Astrocyte (in vitro differentiated cells and primary cell): ENCODE measurements around the gene GRK3. TPM values are rescaled to one million over a fixed set of nuclear protein-coding genes. Genes with fewer than 3 reads are reported as not detected.
A peak's percentile ranks its signal among the peaks of the same experiment; 100 is the strongest.

Experiments used
- DNase-seq: peaks from one replicate; pipeline ENCODE4 v3.0.0-alpha.2; 2010; ENCODE audit warnings: low read depth
- FAIRE-seq: peaks from 2 replicates; lab custom pipeline; 2011; peaks lifted over from hg19 to GRCh38; lab: Jason Lieb, UNC
- H2AFZ ChIP-seq: 2 replicates; pipeline ENCODE4 v1.6.0; 2012; ENCODE audit warnings: low read depth, low read length, inconsistent platforms
- H3K27ac ChIP-seq: 2 replicates; pipeline ENCODE4 v1.5.1; 2011; ENCODE audit warnings: low read depth, low read length, inconsistent platforms
- H3K27me3 ChIP-seq: 2 replicates; pipeline ENCODE4 v1.6.0; 2011; ENCODE audit warnings: low read length, inconsistent platforms; ENCODE audit not compliant: insufficient read depth
- H3K36me3 ChIP-seq: 2 replicates; pipeline ENCODE4 v1.5.1; 2011; ENCODE audit warnings: low read length, inconsistent platforms; ENCODE audit not compliant: insufficient read depth
- H3K4me1 ChIP-seq: 2 replicates; pipeline ENCODE4 v1.5.1; 2011; ENCODE audit warnings: low read length, inconsistent platforms; ENCODE audit not compliant: insufficient read depth
- H3K4me2 ChIP-seq: 2 replicates; pipeline ENCODE4 v1.6.0; 2012; ENCODE audit warnings: low read length, inconsistent platforms
- H3K4me3 ChIP-seq: 2 replicates; pipeline ENCODE4 v1.5.1; 2011; ENCODE audit warnings: low read depth, mild to moderate bottlenecking, low read length, inconsistent platforms; ENCODE audit not compliant: insufficient read depth
- H3K79me2 ChIP-seq: 2 replicates; pipeline ENCODE4 v1.6.0; 2012; ENCODE audit warnings: mild to moderate bottlenecking, low read length, inconsistent platforms; ENCODE audit not compliant: insufficient read depth
- H3K9ac ChIP-seq: 2 replicates; pipeline ENCODE4 v1.6.0; 2012; ENCODE audit warnings: mild to moderate bottlenecking, low read length, inconsistent platforms
- H3K9me3 ChIP-seq: 2 replicates; pipeline ENCODE4 v1.5.1; 2012; ENCODE audit warnings: low read depth, mild to moderate bottlenecking, low read length, inconsistent platforms; ENCODE audit not compliant: insufficient read depth
- H4K20me1 ChIP-seq: 2 replicates; pipeline ENCODE4 v1.6.0; 2012; ENCODE audit warnings: low read length, inconsistent platforms; ENCODE audit not compliant: insufficient read depth
- H3K27ac Mint-ChIP-seq: one replicate; pipeline ENCODE4 v1.8.0; 2021; ENCODE audit warnings: mild to moderate bottlenecking, mixed read lengths; ENCODE audit not compliant: unreplicated experiment
- H3K27me3 Mint-ChIP-seq: one replicate; pipeline ENCODE4 v1.8.0; 2021; ENCODE audit warnings: low read depth, mixed read lengths; ENCODE audit not compliant: unreplicated experiment
- H3K36me3 Mint-ChIP-seq: one replicate; pipeline ENCODE4 v1.8.0; 2021; ENCODE audit warnings: low read depth, mixed read lengths; ENCODE audit not compliant: unreplicated experiment
- H3K4me1 Mint-ChIP-seq: one replicate; pipeline ENCODE4 v1.8.0; 2021; ENCODE audit warnings: low read depth, mixed read lengths; ENCODE audit not compliant: unreplicated experiment
- H3K4me3 Mint-ChIP-seq: one replicate; pipeline ENCODE4 v1.8.0; 2021; ENCODE audit warnings: mild to moderate bottlenecking, moderate library complexity, mixed read lengths; ENCODE audit not compliant: unreplicated experiment
- H3K9me3 Mint-ChIP-seq: one replicate; pipeline ENCODE4 v1.8.0; 2021; ENCODE audit warnings: mild to moderate bottlenecking, mixed read lengths; ENCODE audit not compliant: unreplicated experiment
- CTCF ChIP-seq: IDR thresholded peaks from 2 replicates; pipeline ENCODE4 v1.5.1; 2011; ENCODE audit warnings: low read depth, mild to moderate bottlenecking, inconsistent platforms, low read length, moderate library complexity; ENCODE audit not compliant: insufficient read depth
- EZH2 ChIP-seq: IDR thresholded peaks from 2 replicates; pipeline ENCODE4 v1.6.1; 2012; ENCODE audit warnings: mild to moderate bottlenecking, low read length, inconsistent platforms; ENCODE audit not compliant: insufficient read depth
- total RNA-seq: library from RNA; stranded (reverse); gene quantifications from 2 replicates; pipeline ENCODE4 v1.2.1, GENCODE V29; 2021

The GRK3 gene
- total RNA-seq, 1 donor from 2014 or later = 7.2 TPM

GRCh38 chr22:25645964-25646363 is 81.5 kb downstream of the GRK3 start:
- Mint-ChIP-seq H3K27ac (no peak overlapping the region), H3K36me3 (no peaks in the 10 kb centered on the region), H3K4me3 (no peak overlapping the region), H3K27me3 (no peaks in the 10 kb centered on the region), H3K4me1 (peaks cover 31% of the 10 kb centered on the region), H3K9me3 (peaks cover 1% of the 10 kb centered on the region)
- H3K4me2 ChIP-seq = peak overlapping the region; percentile 51
- no peaks in the 10 kb centered on the region for H3K79me2 ChIP-seq
- peaks cover 13% of the 10 kb centered on the region for H3K4me1 ChIP-seq
- H3K36me3 ChIP-seq = no peaks in the 10 kb centered on the region
- no peak for DNase-seq
- H3K9ac ChIP-seq = no peak overlapping the region
- H2AFZ ChIP-seq = no peak overlapping the region
- H3K27me3 ChIP-seq = no peaks in the 10 kb centered on the region
- FAIRE-seq = no peak
- H3K9me3 ChIP-seq = no peaks in the 10 kb centered on the region
- H3K4me3 ChIP-seq = no peak overlapping the region
- no peak for TF ChIP-seq CTCF
- TF ChIP-seq EZH2 = no peak
- peaks cover 3% of the 10 kb centered on the region for H4K20me1 ChIP-seq
- no peak overlapping the region for H3K27ac ChIP-seq

GRCh38 chr22:25650833-25651232 is 86.4 kb downstream of the GRK3 start:
- H3K36me3 ChIP-seq = no peaks in the 10 kb centered on the region
- Mint-ChIP-seq H3K27me3 (no peaks in the 10 kb centered on the region), H3K4me3 (no peak overlapping the region), H3K9me3 (no peaks in the 10 kb centered on the region), H3K4me1 (peaks cover 2% of the 10 kb centered on the region), H3K36me3 (no peaks in the 10 kb centered on the region), H3K27ac (no peak overlapping the region)
- no peak for DNase-seq
- H4K20me1 ChIP-seq = no peaks in the 10 kb centered on the region
- H3K27ac ChIP-seq = no peak overlapping the region
- no peak overlapping the region for H2AFZ ChIP-seq
- no peak overlapping the region for H3K4me2 ChIP-seq
- no peak overlapping the region for H3K4me3 ChIP-seq
- no peaks in the 10 kb centered on the region for H3K79me2 ChIP-seq
- no peaks in the 10 kb centered on the region for H3K4me1 ChIP-seq
- no peak for FAIRE-seq
- TF ChIP-seq EZH2 (no peak), CTCF (no peak)
- H3K9ac ChIP-seq = no peak overlapping the region
- no peaks in the 10 kb centered on the region for H3K9me3 ChIP-seq
- no peaks in the 10 kb centered on the region for H3K27me3 ChIP-seq

GRCh38 chr22:25651332-25652085 is 87.0 kb downstream of the GRK3 start:
- Histone ChIP-seq H3K9me3 (no peaks in the 10 kb centered on the region), H3K9ac (no peak overlapping the region), H3K4me3 (no peak overlapping the region), H2AFZ (no peak overlapping the region), H4K20me1 (no peaks in the 10 kb centered on the region), H3K4me2 (no peak overlapping the region), H3K36me3 (no peaks in the 10 kb centered on the region), H3K27me3 (no peaks in the 10 kb centered on the region), H3K4me1 (no peaks in the 10 kb centered on the region), H3K27ac (no peak overlapping the region), H3K79me2 (no peaks in the 10 kb centered on the region)
- Mint-ChIP-seq H3K27me3 (no peaks in the 10 kb centered on the region), H3K9me3 (no peaks in the 10 kb centered on the region), H3K4me3 (no peak overlapping the region), H3K4me1 (peaks cover 2% of the 10 kb centered on the region), H3K36me3 (no peaks in the 10 kb centered on the region), H3K27ac (no peak overlapping the region)
- no peak for FAIRE-seq
- TF ChIP-seq EZH2 = no peak
- no peak for TF ChIP-seq CTCF
- DNase-seq = no peak
